ENCODE results near the gene MEOX2. TPM values are rescaled to one million over a fixed set of nuclear protein-coding genes. Genes with fewer than 3 reads are reported as not detected.

MEOX2 gene
- total RNA-seq, 1 donor from 2014 or later = not detected

DNA sequence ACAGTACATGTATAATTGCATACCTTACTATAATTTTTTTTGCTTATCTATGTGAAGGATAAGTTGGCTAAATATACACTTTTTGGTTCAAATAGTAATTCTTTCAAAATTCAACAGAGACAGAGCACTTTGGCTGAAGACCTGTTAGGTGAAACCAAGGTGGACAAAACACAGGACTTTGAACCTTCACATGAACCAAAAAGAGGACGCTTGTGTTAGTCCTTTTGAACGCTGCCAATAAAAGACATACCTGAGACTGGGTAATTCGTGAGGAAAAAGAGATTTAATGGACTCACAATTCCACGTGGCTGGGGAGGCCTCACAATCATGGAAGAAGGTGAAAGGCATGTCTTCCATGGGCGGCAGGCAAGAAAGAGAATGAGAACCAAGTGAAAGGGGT is 120.0 kb downstream of the MEOX2 start:
- intact Hi-C loops (cut with micrococcal nuclease) = no loop called here

DNA sequence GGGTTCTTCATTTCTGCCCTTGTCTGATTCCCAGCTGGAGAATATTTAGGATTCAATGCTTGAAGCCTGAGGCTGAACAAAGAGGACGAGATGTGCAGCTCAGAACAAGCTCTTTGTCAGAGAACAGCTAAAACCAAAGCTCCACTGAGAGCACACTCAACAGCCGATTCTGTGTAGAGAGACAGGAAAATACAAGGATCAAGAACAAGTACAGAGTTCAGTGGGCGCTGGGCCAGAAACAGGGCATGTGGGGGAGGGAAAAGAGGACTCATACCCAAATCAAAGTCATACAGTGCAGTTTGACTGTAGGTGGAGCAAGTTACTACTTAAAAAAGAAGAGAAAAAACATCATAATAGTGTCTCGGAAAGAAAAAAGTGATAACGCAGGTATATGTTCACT is 124.6 kb downstream of the MEOX2 start, which contains the start of gene AGMO:
AGMO (minus strand) TSS at position 181 of the 400 bp plus-strand sequence.
- intact Hi-C loops (cut with micrococcal nuclease) = no loop called here

Other genes with a start within 250 kb of the MEOX2 start
- not detected in 2 replicates for gene AGMO, start 124.7 kb downstream of the MEOX2 start, total RNA-seq